ELR (cell line): ENCODE data around the gene PTPRT.

Experiments used
- DNase-seq: peaks from one replicate; pipeline ENCODE4 v3.0.0-alpha.2; 2015; ENCODE audit warnings: low read depth

Gene PTPRT

GRCh38 chr20:42549496-42549895, 640.2 kb downstream of the PTPRT start:
- DNase-seq = no peak

- DNase-seq = no peak
Observed at GRCh38 chr20:42544926-42545325, 644.8 kb downstream of the PTPRT start.

- no peak for DNase-seq
Observed at GRCh38 chr20:42532831-42533230, 656.9 kb downstream of the PTPRT start.

GRCh38 chr20:42531508-42531961, 658.2 kb downstream of the PTPRT start:
- no peak for DNase-seq

GRCh38 chr20:42530855-42531448, 658.8 kb downstream of the PTPRT start:
- DNase-seq = peak; percentile 11

GRCh38 chr20:42530191-42530590, 659.5 kb downstream of the PTPRT start:
- DNase-seq = no peak

GRCh38 chr20:42524058-42524457, 665.6 kb downstream of the PTPRT start:
- no peak for DNase-seq

GRCh38 chr20:42516692-42517091, 673.0 kb downstream of the PTPRT start:
- no peak for DNase-seq

- DNase-seq = no peak
Observed at GRCh38 chr20:42510686-42511085, 679.0 kb downstream of the PTPRT start.

GRCh38 chr20:42507874-42508273, 681.8 kb downstream of the PTPRT start:
- no peak for DNase-seq

- DNase-seq = no peak
Observed at GRCh38 chr20:42506397-42506796, 683.3 kb downstream of the PTPRT start.

GRCh38 chr20:42502591-42502990, 687.1 kb downstream of the PTPRT start:
- no peak for DNase-seq

- DNase-seq = no peak
Observed at GRCh38 chr20:42496595-42496994, 693.1 kb downstream of the PTPRT start.

- DNase-seq = no peak
Observed at GRCh38 chr20:42494290-42494689, 695.4 kb downstream of the PTPRT start.

GRCh38 chr20:42493001-42493400, 696.7 kb downstream of the PTPRT start:
- no peak for DNase-seq

- DNase-seq = no peak
Observed at GRCh38 chr20:42492290-42492689, 697.4 kb downstream of the PTPRT start.

GRCh38 chr20:42485556-42485955, 704.1 kb downstream of the PTPRT start:
- no peak for DNase-seq

GRCh38 chr20:42484790-42485375, 704.8 kb downstream of the PTPRT start:
- no peak for DNase-seq

- no peak for DNase-seq
Observed at GRCh38 chr20:42484335-42484734, 705.4 kb downstream of the PTPRT start.

GRCh38 chr20:42483730-42484303, 705.9 kb downstream of the PTPRT start:
- no peak for DNase-seq

- DNase-seq = no peak
Observed at GRCh38 chr20:42482808-42483207, 706.9 kb downstream of the PTPRT start.

- no peak for DNase-seq
Observed at GRCh38 chr20:42475773-42476172, 713.9 kb downstream of the PTPRT start.

GRCh38 chr20:42474646-42475045, 715.1 kb downstream of the PTPRT start:
- DNase-seq = no peak

GRCh38 chr20:42472198-42472597, 717.5 kb downstream of the PTPRT start:
- no peak for DNase-seq
